ENCODE data around the gene LMBRD2. TPM values are rescaled to one million over a fixed set of nuclear protein-coding genes. Genes with fewer than 3 reads are reported as not detected.

The LMBRD2 gene
- polyA plus RNA-seq, 2 of the 4 experiments (the other 2 are of a cell fraction), result 2.9 to 6.8 TPM

GRCh38 chr5:36161361-36161760 lies 9.7 kb upstream of the LMBRD2 start:
- 96% methylated on average over 4 of the region's 4 CpGs for WGBS (ENCODE audit: missing lambda C conversion rate)

DNA sequence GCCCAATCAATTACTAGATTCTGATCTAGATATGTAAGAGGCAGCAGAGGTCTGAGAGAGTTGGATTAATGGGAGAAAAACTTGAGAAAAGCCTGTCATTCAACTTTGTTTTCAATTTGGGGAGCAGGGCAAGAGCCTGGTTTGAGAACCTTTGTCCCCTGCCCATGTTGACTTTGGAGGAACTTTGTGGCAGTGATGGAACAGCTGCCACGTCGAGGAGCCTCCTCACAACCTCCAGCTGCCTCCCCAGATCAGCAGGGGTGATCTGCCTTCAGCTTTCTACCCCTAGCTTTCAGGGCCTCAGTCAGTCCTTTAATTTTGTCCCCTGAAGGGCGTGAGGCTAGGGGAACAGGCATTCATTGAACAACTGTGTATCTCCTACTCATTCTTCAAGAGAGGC lies 8.9 kb upstream of the LMBRD2 start:
- no peak for FAIRE-seq
- H3K4me2 ChIP-seq, result no peak overlapping the region
- ChIA-PET POLR2A (no interaction called here), CTCF (interaction anchor here (0.6 to 1.4 kb wide), 2 partner anchors 8 to 12 kb away, joined by 3 to 4 read pairs; no protein-coding TSS in a partner anchor)
- ATAC-seq, result no peak
- TF ChIP-seq TFCP2L1 (CRISPR knock-in tag; IDR thresholded peaks at IDR 0.05) (no peak), HOXA7 (CRISPR knock-in tag; IDR thresholded peaks at IDR 0.05) (no peak), HOXB13 (CRISPR knock-in tag; IDR thresholded peaks at IDR 0.05; ENCODE audit: low read depth) (no peak), TP53 (CRISPR knock-in tag; IDR thresholded peaks at IDR 0.05) (no peak), JUN (IDR thresholded peaks at IDR 0.05) (no peak), NPAS2 (CRISPR knock-in tag; IDR thresholded peaks at IDR 0.05; ENCODE audit: borderline replicate concordance) (no peak)
- TF ChIP-seq, protein P1, sequence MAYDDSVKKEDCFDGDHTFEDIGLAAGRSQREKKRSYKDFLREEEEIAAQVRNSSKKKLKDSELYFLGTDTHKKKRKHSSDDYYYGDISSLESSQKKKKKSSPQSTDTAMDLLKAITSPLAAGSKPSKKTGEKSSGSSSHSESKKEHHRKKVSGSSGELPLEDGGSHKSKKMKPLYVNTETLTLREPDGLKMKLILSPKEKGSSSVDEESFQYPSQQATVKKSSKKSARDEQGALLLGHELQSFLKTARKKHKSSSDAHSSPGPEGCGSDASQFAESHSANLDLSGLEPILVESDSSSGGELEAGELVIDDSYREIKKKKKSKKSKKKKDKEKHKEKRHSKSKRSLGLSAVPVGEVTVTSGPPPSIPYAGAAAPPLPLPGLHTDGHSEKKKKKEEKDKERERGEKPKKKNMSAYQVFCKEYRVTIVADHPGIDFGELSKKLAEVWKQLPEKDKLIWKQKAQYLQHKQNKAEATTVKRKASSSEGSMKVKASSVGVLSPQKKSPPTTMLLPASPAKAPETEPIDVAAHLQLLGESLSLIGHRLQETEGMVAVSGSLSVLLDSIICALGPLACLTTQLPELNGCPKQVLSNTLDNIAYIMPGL (CRISPR knock-in tag; IDR thresholded peaks at IDR 0.05; ENCODE audit: borderline replicate concordance), result no peak
- TF ChIP-seq, protein P2, sequence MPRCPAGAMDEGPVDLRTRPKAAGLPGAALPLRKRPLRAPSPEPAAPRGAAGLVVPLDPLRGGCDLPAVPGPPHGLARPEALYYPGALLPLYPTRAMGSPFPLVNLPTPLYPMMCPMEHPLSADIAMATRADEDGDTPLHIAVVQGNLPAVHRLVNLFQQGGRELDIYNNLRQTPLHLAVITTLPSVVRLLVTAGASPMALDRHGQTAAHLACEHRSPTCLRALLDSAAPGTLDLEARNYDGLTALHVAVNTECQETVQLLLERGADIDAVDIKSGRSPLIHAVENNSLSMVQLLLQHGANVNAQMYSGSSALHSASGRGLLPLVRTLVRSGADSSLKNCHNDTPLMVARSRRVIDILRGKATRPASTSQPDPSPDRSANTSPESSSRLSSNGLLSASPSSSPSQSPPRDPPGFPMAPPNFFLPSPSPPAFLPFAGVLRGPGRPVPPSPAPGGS (IDR thresholded peaks at IDR 0.05), result no peak
- TF ChIP-seq, protein P3, sequence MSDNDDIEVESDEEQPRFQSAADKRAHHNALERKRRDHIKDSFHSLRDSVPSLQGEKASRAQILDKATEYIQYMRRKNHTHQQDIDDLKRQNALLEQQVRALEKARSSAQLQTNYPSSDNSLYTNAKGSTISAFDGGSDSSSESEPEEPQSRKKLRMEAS (IDR thresholded peaks at IDR 0.05), result no peak
- TF ChIP-seq, protein P4, sequence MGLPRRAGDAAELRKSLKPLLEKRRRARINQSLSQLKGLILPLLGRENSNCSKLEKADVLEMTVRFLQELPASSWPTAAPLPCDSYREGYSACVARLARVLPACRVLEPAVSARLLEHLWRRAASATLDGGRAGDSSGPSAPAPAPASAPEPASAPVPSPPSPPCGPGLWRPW (IDR thresholded peaks at IDR 0.05), result no peak
- TF ChIP-seq, protein P5, sequence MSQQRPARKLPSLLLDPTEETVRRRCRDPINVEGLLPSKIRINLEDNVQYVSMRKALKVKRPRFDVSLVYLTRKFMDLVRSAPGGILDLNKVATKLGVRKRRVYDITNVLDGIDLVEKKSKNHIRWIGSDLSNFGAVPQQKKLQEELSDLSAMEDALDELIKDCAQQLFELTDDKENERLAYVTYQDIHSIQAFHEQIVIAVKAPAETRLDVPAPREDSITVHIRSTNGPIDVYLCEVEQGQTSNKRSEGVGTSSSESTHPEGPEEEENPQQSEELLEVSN (IDR thresholded peaks at IDR 0.05; ENCODE audit: borderline replicate concordance, low read depth), result no peak
- no peaks in the 10 kb centered on the region for H3K4me1 ChIP-seq
- no peak for DNase-seq (ENCODE audit: low read depth in 1 of 2, low spot score in 1 of 2)
- H3K4me3 ChIP-seq, result no peak overlapping the region
- no peaks in the 10 kb centered on the region for H3K9me3 ChIP-seq
- no peak overlapping the region for H3K27ac ChIP-seq
- 93% methylated on average over 3 of the region's 3 CpGs for WGBS (ENCODE audit: missing lambda C conversion rate)

More at GRCh38 chr5:36161361-36161760, 9.7 kb upstream of the LMBRD2 start:
- ATAC-seq (no peak), FAIRE-seq (no peak), DNase-seq (ENCODE audit: low read depth in 1 of 2, low spot score in 1 of 2) (no peak)
- POLR2A ChIA-PET, result no interaction called here
- Histone ChIP-seq H3K4me2 (no peak overlapping the region), H3K4me3 (no peak overlapping the region), H3K27ac (no peak overlapping the region), H3K4me1 (no peaks in the 10 kb centered on the region), H3K9me3 (no peaks in the 10 kb centered on the region)
- CTCF ChIA-PET, result interaction anchor here (1.4 kb wide), 1 partner anchor 11 kb away, joined by 4 read pairs; no protein-coding TSS in a partner anchor
- TF ChIP-seq FOXS1 (CRISPR knock-in tag; IDR thresholded peaks at IDR 0.05) (no peak), HOXA7 (CRISPR knock-in tag; IDR thresholded peaks at IDR 0.05) (no peak), GATA3 (IDR thresholded peaks at IDR 0.05; ENCODE audit: borderline replicate concordance) (no peak), HEYL (CRISPR knock-in tag; IDR thresholded peaks at IDR 0.05) (no peak), EHF (CRISPR knock-in tag; IDR thresholded peaks at IDR 0.05) (no peak), HOXB13 (CRISPR knock-in tag; IDR thresholded peaks at IDR 0.05; ENCODE audit: low read depth) (no peak), RAD21 (conservative IDR thresholded peaks at IDR 0.05 in 1 of 2, IDR thresholded peaks at IDR 0.05 in 1 of 2) (no peak), TFCP2L1 (CRISPR knock-in tag; IDR thresholded peaks at IDR 0.05) (no peak), JUNB (IDR thresholded peaks at IDR 0.05) (no peak), SMC3 (IDR thresholded peaks at IDR 0.05) (no peak)
- TF ChIP-seq, protein P3 (IDR thresholded peaks at IDR 0.05), result no peak
- TF ChIP-seq, protein P6, sequence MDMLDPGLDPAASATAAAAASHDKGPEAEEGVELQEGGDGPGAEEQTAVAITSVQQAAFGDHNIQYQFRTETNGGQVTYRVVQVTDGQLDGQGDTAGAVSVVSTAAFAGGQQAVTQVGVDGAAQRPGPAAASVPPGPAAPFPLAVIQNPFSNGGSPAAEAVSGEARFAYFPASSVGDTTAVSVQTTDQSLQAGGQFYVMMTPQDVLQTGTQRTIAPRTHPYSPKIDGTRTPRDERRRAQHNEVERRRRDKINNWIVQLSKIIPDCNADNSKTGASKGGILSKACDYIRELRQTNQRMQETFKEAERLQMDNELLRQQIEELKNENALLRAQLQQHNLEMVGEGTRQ (IDR thresholded peaks at IDR 0.05), result no peak
- TF ChIP-seq, protein P2 (IDR thresholded peaks at IDR 0.05), result no peak
- TF ChIP-seq, protein P1 (CRISPR knock-in tag; IDR thresholded peaks at IDR 0.05; ENCODE audit: borderline replicate concordance), result no peak
